NCI-H446 (cell line): ENCODE results near the gene ELP1.
A peak's percentile ranks its signal among the peaks of the same experiment; 100 is the strongest.
"Not testable (repeated sequence)": the region's sequence is repeated elsewhere in the genome, so short reads cannot be mapped to it uniquely, and the experiment has no call there.

Experiments
- DNase-seq, 2 experiments: peaks; one replicate each; lab custom pipeline; 2025; lab: John Stamatoyannopoulos, UW

The ELP1 gene

GRCh38 chr9:108854094-108854493, 79.8 kb downstream of the ELP1 start:
- no peak for DNase-seq

- no peak for DNase-seq
These were observed 81.8 kb downstream of the ELP1 start for GRCh38 chr9:108852079-108852478.

GRCh38 chr9:108851138-108851537, 82.8 kb downstream of the ELP1 start:
- no peak for DNase-seq

- peak in 1 of 2 experiments; percentile 2 for DNase-seq
These were observed 83.5 kb downstream of the ELP1 start for GRCh38 chr9:108850293-108850897.

- not testable (repeated sequence) for DNase-seq
These were observed 85.6 kb downstream of the ELP1 start for GRCh38 chr9:108848296-108848695.

GRCh38 chr9:108845947-108846346, 88.0 kb downstream of the ELP1 start:
- no peak for DNase-seq

GRCh38 chr9:108845507-108845906, 88.4 kb downstream of the ELP1 start:
- DNase-seq, result no peak

- DNase-seq, result no peak
These were observed 89.1 kb downstream of the ELP1 start for GRCh38 chr9:108844856-108845255.

- no peak for DNase-seq
These were observed 89.5 kb downstream of the ELP1 start for GRCh38 chr9:108844391-108844790.

GRCh38 chr9:108842610-108843295, 91.2 kb downstream of the ELP1 start:
- no peak for DNase-seq

- not testable (repeated sequence) for DNase-seq
These were observed 94.4 kb downstream of the ELP1 start for GRCh38 chr9:108839561-108839960.

- DNase-seq, result no peak
These were observed 95.9 kb downstream of the ELP1 start for GRCh38 chr9:108838017-108838416.

GRCh38 chr9:108837530-108837929, 96.4 kb downstream of the ELP1 start:
- no peak for DNase-seq

- DNase-seq, result no peak
These were observed 97.1 kb downstream of the ELP1 start for GRCh38 chr9:108836781-108837180.

GRCh38 chr9:108836319-108836718, 97.6 kb downstream of the ELP1 start:
- no peak for DNase-seq

GRCh38 chr9:108835831-108836230, 98.1 kb downstream of the ELP1 start:
- no peak for DNase-seq

GRCh38 chr9:108834959-108835665, 98.8 kb downstream of the ELP1 start:
- DNase-seq, result no peak

- DNase-seq, result no peak
These were observed 101.8 kb downstream of the ELP1 start for GRCh38 chr9:108832179-108832500.

GRCh38 chr9:108831496-108832178, 102.3 kb downstream of the ELP1 start:
- DNase-seq, result no peak

GRCh38 chr9:108830272-108830671, 103.7 kb downstream of the ELP1 start:
- DNase-seq, result no peak

GRCh38 chr9:108823829-108824228, 110.1 kb downstream of the ELP1 start:
- no peak for DNase-seq
